ENCODE data around the gene NIPSNAP3A.
"Not testable (repeated sequence)": the region's sequence is repeated elsewhere in the genome, so short reads cannot be mapped to it uniquely, and the experiment has no call there.

Gene NIPSNAP3A

GRCh38 chr9:104747565-104748358 lies at the start of gene NIPSNAP3A:
Gene NIPSNAP3A (plus strand): TSS chr9:104747683. CDS start chr9:104747793, 110 bp downstream.
- DNase-seq (ENCODE audit: low read depth in 2 of 2): peak; percentile 67 to 72

DNA sequence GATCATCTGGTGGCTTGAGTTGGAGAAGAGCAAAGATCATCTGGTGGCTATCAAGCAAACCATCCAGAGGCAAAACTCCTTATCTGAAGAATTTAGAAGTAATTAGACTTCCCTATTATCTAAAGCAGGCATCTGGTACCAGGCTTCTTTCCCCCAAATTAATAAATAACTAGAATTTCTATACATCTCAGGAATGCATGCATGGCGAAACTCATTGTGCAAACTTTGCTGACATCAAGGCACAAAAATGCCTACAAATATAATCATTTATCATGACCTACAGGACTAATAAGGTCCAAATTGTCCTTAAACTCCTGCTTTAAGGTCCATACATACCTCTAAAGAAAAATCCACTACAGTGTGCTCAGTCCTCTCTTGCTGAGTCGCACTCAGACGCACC lies 47.2 kb upstream of the NIPSNAP3A start:
- no peak for DNase-seq (ENCODE audit: low read depth in 2 of 2)

- not testable (repeated sequence) for DNase-seq (ENCODE audit: low read depth in 2 of 2)
Observed at GRCh38 chr9:104708737-104709136, 38.7 kb upstream of the NIPSNAP3A start.

GRCh38 chr9:104711604-104712003 lies 35.9 kb upstream of the NIPSNAP3A start:
- DNase-seq (ENCODE audit: low read depth in 2 of 2): no peak

GRCh38 chr9:104725014-104725413 lies 22.5 kb upstream of the NIPSNAP3A start:
- no peak for DNase-seq (ENCODE audit: low read depth in 2 of 2)

DNA sequence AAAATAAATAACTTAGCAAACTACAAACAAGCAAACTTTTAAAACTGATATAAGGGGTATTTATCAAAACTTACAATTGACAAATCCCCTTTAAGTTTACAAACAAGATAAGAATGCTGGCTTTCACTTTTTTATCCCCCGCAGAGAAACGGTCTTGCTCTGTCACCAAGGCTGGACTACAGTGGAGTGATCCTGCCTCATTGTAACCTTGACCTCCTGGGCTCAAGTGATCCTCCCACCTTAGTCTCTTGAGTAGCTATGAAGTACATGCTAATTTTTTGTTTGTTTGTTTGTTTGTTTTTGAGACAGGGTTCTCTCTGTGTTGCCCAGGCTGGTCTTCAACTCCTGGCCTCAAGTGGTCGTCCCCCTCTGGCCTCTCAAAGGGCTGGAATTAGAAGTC lies 9.0 kb upstream of the NIPSNAP3A start:
- DNase-seq (ENCODE audit: low read depth in 2 of 2): no peak

GRCh38 chr9:104740621-104741020 lies 6.9 kb upstream of the NIPSNAP3A start:
- DNase-seq (ENCODE audit: low read depth in 2 of 2): no peak

- DNase-seq (ENCODE audit: low read depth in 2 of 2): no peak
Observed at GRCh38 chr9:104743376-104743985, 4.0 kb upstream of the NIPSNAP3A start.

DNA sequence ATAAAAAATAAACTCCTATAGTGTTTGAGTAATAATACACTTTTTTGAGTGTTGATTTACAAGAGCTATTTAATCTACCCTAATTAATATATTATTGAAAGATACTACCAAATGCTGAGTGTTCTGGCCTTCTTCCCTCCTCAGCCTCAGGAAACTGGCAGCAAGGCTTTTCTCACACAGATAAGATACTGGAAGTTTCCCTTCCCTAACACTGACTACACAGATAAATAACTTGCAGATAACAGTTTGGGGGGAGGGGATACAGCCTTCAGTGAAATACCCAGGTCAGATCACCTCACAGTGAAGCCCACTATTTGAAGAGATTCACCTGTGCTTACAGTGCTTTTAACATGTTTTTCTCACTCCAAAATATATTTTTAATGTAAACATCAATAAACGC lies 1.6 kb upstream of the NIPSNAP3A start:
- DNase-seq (ENCODE audit: low read depth in 2 of 2): no peak

GRCh38 chr9:104746285-104746684 lies 1.2 kb upstream of the NIPSNAP3A start:
- no peak for DNase-seq (ENCODE audit: low read depth in 2 of 2)

- DNase-seq (ENCODE audit: low read depth in 2 of 2): no peak
Observed at GRCh38 chr9:104746798-104747197, 685 bp upstream of the NIPSNAP3A start.

- no peak for DNase-seq (ENCODE audit: low read depth in 2 of 2)
Observed at GRCh38 chr9:104747245-104747564, 278 bp upstream of the NIPSNAP3A start.

DNA sequence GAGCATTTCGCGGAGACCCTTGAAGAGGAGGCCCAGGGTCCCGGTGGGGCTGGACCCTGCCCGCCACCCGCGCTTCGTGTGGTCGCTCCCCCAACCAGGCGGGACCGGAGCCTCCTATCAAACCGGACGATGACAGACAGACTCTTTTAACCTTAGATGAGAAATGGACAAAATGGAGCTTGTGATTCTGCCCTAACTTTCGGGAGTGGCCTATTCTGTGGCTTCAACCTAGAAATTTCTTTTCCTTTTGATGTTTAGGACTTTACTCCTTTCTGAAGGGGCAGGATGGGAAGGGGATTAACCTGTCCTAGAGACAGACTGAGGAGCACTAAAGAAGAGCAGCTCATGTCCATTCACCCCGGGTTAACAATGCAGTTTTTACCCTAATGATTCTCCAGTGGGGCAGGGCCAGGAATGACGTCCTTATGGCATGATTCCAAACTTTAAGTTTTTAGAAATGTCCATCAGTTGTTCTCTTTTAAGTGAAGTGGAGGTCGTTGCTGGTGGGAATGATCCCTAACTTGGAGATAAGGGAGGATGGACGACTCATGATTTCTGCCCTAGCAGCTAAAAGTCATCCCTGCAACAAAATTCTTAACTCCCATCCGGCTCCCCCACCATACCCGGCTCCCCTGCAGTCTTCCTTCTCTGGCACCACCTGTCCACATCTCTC lies 1.0 kb downstream of the NIPSNAP3A start:
- DNase-seq (ENCODE audit: low read depth in 2 of 2): no peak

GRCh38 chr9:104750185-104750767 lies 2.8 kb downstream of the NIPSNAP3A start:
- no peak for DNase-seq (ENCODE audit: low read depth in 2 of 2)

DNA sequence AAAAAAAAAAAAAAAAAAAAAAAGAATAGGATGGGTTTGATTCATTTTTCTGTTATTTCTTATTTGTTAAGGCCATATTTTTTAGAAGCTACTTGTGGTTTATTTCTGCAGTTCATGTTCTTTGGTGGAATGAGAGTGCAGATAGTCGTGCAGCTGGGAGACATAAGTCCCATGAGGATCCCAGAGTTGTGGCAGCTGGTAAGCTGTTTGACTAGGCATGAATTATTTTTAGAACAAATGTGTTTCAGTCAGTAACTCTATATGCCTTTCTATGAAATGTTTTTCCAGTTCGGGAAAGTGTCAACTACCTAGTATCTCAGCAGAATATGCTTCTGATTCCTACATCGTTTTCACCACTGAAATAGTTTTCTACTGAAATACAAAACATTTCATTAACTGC lies 11.5 kb downstream of the NIPSNAP3A start:
- DNase-seq (ENCODE audit: low read depth in 2 of 2): no peak

DNA sequence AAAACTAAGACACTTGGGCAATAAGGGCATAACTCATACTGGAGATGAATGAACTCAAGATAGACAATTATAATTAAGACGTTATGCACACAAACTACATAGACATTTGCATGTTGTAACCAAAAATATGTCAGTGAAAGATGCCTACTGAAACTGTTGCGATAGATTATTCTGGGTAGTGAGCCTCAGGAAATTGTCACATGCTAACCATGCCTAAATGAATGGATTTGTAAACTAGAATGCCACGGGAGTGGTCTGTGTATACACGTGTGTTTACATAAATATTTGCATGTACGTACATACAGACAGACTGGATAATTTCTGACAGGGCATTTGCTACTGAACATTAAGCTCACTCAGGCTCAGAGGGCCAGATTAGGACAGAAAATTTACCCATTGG lies 17.7 kb downstream of the NIPSNAP3A start:
- DNase-seq (ENCODE audit: low read depth in 2 of 2): no peak

GRCh38 chr9:104766025-104766424 lies 18.5 kb downstream of the NIPSNAP3A start:
- DNase-seq (ENCODE audit: low read depth in 2 of 2): no peak

- no peak for DNase-seq (ENCODE audit: low read depth in 2 of 2)
Observed at GRCh38 chr9:104767507-104767906, 20.0 kb downstream of the NIPSNAP3A start.

DNA sequence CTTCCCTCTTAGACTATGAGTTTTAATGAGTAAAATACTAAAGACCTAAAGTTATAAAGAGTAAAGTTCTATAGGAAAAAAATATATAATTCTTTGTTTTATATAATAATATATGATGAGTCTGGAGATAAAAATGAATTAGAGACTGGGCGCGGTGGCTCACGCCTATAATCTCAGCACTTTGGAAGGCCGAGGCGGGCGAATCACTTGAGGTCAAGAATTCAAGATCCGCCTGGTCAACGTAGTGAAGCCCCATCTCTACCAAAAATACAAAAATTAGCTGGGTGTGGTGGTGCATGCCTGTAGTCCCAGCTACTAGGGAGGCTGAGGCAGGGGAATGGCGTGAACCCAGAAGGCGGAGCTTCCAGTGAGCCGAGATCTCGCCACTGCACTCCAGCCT lies 21.5 kb downstream of the NIPSNAP3A start:
- DNase-seq (ENCODE audit: low read depth in 2 of 2): not testable (repeated sequence)

DNA sequence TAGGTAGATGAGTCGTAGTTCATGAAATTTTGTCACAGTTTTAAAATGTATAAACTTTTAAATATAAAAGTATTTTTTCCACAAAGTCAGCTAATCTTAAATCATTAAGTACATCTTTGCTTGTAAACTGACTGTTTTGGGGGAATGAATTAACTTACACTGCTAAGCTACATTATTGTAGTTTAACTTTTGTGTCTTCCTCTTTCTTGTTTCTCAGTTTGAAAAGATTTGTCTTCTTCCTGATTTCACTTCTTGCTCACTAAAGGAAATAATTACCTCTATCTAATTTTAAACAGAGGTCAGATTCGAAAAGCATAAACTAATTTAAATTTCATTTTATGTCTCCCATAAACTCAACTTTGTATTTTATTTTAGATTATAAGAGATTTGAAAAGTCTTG lies 22.2 kb downstream of the NIPSNAP3A start:
- DNase-seq (ENCODE audit: low read depth in 2 of 2): no peak

DNA sequence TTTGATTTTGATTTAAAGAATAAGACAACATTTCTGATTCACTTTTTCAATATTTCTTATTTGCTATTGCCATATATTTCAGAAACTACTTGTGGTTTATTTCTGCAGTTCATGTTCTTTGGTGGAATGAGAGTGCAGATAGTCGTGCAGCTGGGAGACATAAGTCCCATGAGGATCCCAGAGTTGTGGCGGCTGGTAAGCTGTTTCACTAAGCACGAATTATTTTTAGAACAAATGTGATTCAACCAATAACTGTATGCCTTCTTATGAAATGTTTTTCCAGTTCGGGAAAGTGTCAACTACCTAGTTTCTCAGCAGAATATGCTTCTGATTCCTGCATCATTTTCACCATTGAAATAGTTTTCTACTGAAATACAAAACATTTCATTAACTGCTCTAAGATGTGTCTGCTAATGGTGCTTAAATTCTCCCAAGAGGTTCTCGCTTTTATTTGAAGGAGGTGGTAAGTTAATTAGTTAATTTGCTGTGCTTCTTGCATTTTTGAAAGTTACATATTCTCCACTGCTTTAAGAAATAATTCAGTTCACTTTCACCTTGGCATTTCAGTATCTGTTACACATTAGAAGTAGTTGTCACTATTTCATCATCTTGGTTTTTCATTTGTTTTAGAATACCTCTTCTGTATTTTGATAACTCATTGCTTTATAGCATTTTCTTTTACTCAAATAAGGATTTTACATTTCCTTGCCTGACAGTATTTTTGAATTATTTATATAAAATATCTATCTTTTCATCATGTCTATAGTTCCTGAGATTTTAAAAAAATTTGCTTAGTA lies 25.4 kb downstream of the NIPSNAP3A start:
- no peak for DNase-seq (ENCODE audit: low read depth in 2 of 2)

DNA sequence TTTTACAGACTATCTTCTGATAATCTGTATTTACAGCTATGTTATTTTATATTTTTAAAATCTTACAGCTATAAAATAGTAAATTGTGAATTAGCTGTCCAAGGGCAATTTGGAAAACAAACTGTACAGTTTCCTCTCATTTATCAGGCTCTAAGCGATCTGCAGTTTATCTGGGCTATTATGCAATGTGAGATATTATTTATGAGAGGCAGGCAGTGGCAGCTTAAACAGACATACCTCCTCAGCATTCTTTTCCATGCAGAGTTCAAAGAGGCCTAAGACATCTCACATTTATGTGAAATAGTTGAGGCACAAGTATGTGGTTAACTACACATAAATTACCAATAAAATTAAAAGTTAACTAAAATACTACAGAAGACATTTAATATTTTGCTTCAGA lies 26.6 kb downstream of the NIPSNAP3A start:
- no peak for DNase-seq (ENCODE audit: low read depth in 2 of 2)
